T-helper 1 cell treated with Interleukin-12 subunit alpha and Interleukin-12 subunit beta and Interleukin-4 antibody, amounts not matched to agents 30 μg/mL and 1 μg/mL, for 36 hours (primary cell): ENCODE results near the gene MPP4.

Experiments
- H3K27ac Mint-ChIP-seq: one replicate; pipeline ENCODE4 v1.8.0; 2021; ENCODE audit warnings: mild to moderate bottlenecking, mixed read lengths
- H3K27me3 Mint-ChIP-seq: one replicate; pipeline ENCODE4 v1.8.0; 2021; ENCODE audit warnings: low read depth, mixed read lengths
- H3K36me3 Mint-ChIP-seq: one replicate; pipeline ENCODE4 v1.8.0; 2021; ENCODE audit warnings: low read depth, mixed read lengths
- H3K4me1 Mint-ChIP-seq: one replicate; pipeline ENCODE4 v1.8.0; 2021; ENCODE audit warnings: low read depth, mixed read lengths
- H3K4me3 Mint-ChIP-seq: one replicate; pipeline ENCODE4 v1.8.0; 2021; ENCODE audit warnings: mild to moderate bottlenecking, moderate library complexity, mixed read lengths
- H3K9me3 Mint-ChIP-seq: one replicate; pipeline ENCODE4 v1.8.0; 2021; ENCODE audit warnings: mixed read lengths

The MPP4 gene

DNA sequence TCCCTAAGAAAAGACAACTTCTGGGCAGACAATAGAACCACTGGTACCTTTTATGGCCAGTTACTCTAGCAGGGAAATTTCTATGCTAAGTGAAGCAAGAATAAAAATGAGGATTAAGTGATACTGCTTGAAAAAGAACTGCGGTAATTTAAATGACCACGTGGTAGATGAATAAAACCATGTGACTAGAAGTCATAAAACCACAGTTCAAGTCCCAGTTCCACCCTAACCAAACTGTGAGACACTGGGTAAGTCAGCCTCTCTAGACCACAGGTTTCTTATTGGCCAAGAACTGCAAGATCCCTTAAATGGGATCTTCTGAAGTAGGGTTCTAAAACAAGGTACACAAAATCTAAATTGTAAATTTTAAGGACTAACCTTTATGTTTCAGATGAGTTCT, 67.9 kb downstream of the MPP4 start:
- Mint-ChIP-seq H3K27me3 (no peaks in the 10 kb centered on the region), H3K4me1 (no peaks in the 10 kb centered on the region), H3K27ac (no peak overlapping the region), H3K4me3 (no peak overlapping the region), H3K9me3 (peaks cover 3% of the 10 kb centered on the region), H3K36me3 (peaks cover 27% of the 10 kb centered on the region)

GRCh38 chr2:201628545-201628944, 69.9 kb downstream of the MPP4 start:
- no peak overlapping the region for H3K27ac Mint-ChIP-seq
- H3K36me3 Mint-ChIP-seq: peaks cover 25% of the 10 kb centered on the region
- H3K9me3 Mint-ChIP-seq: peaks cover 3% of the 10 kb centered on the region
- no peaks in the 10 kb centered on the region for H3K27me3 Mint-ChIP-seq
- H3K4me1 Mint-ChIP-seq: no peaks in the 10 kb centered on the region
- no peak overlapping the region for H3K4me3 Mint-ChIP-seq

GRCh38 chr2:201622306-201622970, 76.0 kb downstream of the MPP4 start:
- Mint-ChIP-seq H3K4me3 (no peak overlapping the region), H3K9me3 (no peaks in the 10 kb centered on the region), H3K27me3 (no peaks in the 10 kb centered on the region), H3K4me1 (no peaks in the 10 kb centered on the region), H3K27ac (no peak overlapping the region), H3K36me3 (peaks cover 4% of the 10 kb centered on the region)

GRCh38 chr2:201621293-201621999, 77.0 kb downstream of the MPP4 start:
- Mint-ChIP-seq H3K36me3 (peaks cover 2% of the 10 kb centered on the region), H3K4me1 (no peaks in the 10 kb centered on the region), H3K9me3 (no peaks in the 10 kb centered on the region), H3K27me3 (no peaks in the 10 kb centered on the region), H3K4me3 (no peak overlapping the region), H3K27ac (no peak overlapping the region)

DNA sequence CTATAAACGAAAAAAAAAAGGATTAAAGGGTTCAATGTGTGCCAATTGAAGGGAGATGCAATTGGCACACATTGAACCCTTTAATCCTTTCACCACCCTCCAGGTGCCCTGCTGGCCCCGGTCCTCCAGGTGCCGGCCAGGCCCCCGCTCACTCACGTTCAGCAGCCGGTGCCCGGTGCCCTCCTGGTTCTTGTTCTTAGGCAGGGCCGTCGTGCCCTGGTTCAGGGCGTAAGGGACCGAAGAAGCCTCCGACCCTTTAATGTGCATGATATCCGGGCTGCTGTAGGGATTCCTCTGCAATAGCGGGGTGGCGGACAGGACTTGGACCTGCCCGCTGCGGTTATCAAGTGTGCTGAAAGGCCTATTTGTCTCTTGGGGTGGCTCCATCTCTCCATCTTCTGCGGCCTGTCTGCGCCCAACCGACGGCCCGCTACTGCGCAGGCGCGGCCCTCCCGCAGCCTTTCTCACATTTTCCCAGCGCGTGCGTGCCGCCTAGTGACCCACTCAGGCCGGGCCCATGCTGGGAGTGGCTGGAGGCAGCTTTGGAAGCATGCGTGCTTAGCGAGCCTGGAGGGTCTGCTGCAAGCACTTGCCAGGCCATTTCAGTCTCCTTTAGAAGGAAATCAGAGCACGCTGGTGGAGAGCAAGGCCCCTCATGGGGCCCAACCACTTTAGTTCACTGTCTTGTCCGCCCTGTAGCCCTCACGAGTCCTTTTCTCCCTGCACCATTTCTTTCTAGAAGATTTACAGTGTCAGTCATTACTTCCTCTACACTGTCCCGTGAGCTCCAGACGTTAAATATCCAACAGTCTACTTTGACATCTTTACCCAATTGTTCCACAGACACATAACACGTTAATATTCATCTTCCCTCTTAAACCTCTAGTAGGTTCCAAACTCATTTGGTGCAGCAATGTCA, 79.4 kb downstream of the MPP4 start:
- H3K36me3 Mint-ChIP-seq: no peaks in the 10 kb centered on the region
- no peak overlapping the region for H3K27ac Mint-ChIP-seq

GRCh38 chr2:201608021-201608420, 90.4 kb downstream of the MPP4 start:
- no peaks in the 10 kb centered on the region for H3K4me1 Mint-ChIP-seq
- no peak overlapping the region for H3K27ac Mint-ChIP-seq
- peaks cover 25% of the 10 kb centered on the region for H3K27me3 Mint-ChIP-seq
- peaks cover 10% of the 10 kb centered on the region for H3K9me3 Mint-ChIP-seq
- H3K36me3 Mint-ChIP-seq: no peaks in the 10 kb centered on the region
- H3K4me3 Mint-ChIP-seq: no peak overlapping the region

More for the DNA sequence above, 79.4 kb downstream of the MPP4 start:
- H3K9me3 Mint-ChIP-seq: no peaks in the 10 kb centered on the region
- no peaks in the 10 kb centered on the region for H3K4me1 Mint-ChIP-seq
- no peak overlapping the region for H3K4me3 Mint-ChIP-seq
- H3K27me3 Mint-ChIP-seq: peaks cover 6% of the 10 kb centered on the region

DNA sequence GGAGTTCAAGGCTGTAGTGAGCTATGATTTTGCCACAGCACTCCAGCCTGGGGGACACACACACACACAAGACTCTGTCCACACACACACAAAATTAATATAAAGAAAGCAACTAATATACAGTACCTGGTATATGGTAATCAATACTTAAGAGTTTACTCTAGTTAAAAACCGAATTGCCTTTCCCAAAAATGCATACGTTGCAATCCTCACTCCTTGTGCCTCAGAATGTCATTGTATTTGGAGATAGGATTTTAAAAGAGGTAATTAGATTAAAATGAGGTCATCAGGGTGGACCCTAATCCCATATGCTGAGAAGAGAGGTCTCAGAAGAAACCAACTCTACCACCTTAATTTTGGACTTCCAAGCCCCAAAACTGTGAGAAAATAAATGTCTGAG, 90.9 kb downstream of the MPP4 start:
- H3K27me3 Mint-ChIP-seq: peaks cover 25% of the 10 kb centered on the region
- no peaks in the 10 kb centered on the region for H3K36me3 Mint-ChIP-seq
- no peak overlapping the region for H3K27ac Mint-ChIP-seq
- H3K9me3 Mint-ChIP-seq: peaks cover 10% of the 10 kb centered on the region
- H3K4me1 Mint-ChIP-seq: no peaks in the 10 kb centered on the region
- H3K4me3 Mint-ChIP-seq: no peak overlapping the region

DNA sequence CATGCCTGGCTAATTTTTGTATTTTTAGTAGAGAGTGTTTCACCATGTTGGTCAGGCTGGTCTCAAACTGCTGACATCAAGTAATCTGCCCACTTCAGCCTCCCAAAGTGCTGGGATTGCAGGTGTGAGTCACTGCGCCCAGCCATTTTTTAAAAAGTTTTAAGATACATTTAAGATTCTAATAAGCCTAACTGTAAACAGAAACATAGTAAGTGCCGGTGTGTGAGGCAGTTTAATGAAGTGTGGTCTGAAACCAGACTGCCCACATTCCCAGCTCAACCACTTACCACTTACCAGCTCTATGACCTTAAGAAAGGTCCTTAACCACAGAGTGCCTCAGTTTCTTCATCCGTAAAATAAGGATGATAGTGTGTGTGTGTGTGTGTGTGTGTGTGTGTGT, 97.5 kb downstream of the MPP4 start:
- Mint-ChIP-seq H3K9me3 (peaks cover 12% of the 10 kb centered on the region), H3K27me3 (peaks cover 14% of the 10 kb centered on the region), H3K4me1 (no peaks in the 10 kb centered on the region), H3K36me3 (no peaks in the 10 kb centered on the region), H3K4me3 (no peak overlapping the region), H3K27ac (no peak overlapping the region)

DNA sequence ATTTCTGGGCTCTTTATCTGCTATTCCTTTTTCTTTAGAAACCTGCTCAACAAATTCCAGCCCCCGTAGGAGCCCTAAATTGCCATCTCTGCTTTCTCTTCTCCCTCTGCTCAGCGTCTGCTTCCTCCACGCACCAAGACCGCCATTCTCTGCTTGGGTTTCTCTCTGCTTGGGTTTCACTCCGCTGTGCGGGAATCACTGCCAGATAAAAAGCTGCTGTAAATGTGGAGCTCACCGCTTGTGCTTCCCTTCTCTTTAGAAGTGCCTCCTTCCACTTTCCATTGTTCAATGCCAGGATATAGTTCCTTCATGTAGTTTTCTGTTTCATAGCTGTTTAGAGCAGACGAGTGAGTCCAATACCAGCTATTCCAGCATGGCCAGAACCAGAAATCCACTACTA, 101.0 kb downstream of the MPP4 start:
- no peak overlapping the region for H3K27ac Mint-ChIP-seq
- no peak overlapping the region for H3K4me3 Mint-ChIP-seq
- peaks cover 14% of the 10 kb centered on the region for H3K9me3 Mint-ChIP-seq
- H3K36me3 Mint-ChIP-seq: no peaks in the 10 kb centered on the region
- no peaks in the 10 kb centered on the region for H3K4me1 Mint-ChIP-seq
- H3K27me3 Mint-ChIP-seq: no peaks in the 10 kb centered on the region
